Esophagus muscularis mucosa (tissue), 4 donors: ENCODE data around the gene PTPRT. TPM values are rescaled to one million over a fixed set of nuclear protein-coding genes. Genes with fewer than 3 reads are reported as not detected.

ENCODE experiments used
- DNase-seq: peaks from one replicate; pipeline ENCODE4 v3.0.0-alpha.2; 2017; ENCODE audit errors: extremely low spot score
- H3K27ac ChIP-seq, 4 donors: fragments of 200-600 bp; sonication (generic); replicated peaks in 1 of 4; 1 replicate in 3 of 4; 2 replicates in 1 of 4; pipeline ENCODE4 v1.5.1; 2016 to 2019; ENCODE audit warnings: mild to moderate bottlenecking in 1 of 4
- H3K27me3 ChIP-seq, 4 donors: fragments of 200-600 bp; sonication (generic); one replicate each; pipeline versions ENCODE4 v1.5.1 to v1.6.0; 2016 to 2019
- H3K36me3 ChIP-seq, 4 donors: fragments of 200-600 bp; sonication (generic); one replicate each; pipeline ENCODE4 v1.5.1; 2016 to 2019
- H3K4me1 ChIP-seq, 4 donors: fragments of 200-600 bp; sonication (generic); one replicate each; pipeline ENCODE4 v1.5.1; 2016 to 2019
- H3K4me3 ChIP-seq, 4 donors: fragments of 200-600 bp; sonication (generic); 1 replicate in 2 of 4; 2 replicates in 2 of 4; pipeline ENCODE4 v1.5.1; 2016 to 2019; ENCODE audit warnings: mild to moderate bottlenecking in 4 of 4, moderate library complexity in 1 of 4
- H3K9me3 ChIP-seq, 4 donors: fragments of 200-600 bp; sonication (generic); 1 replicate in 3 of 4; 2 replicates in 1 of 4; pipeline ENCODE4 v1.5.1; 2016 to 2019
- EP300 ChIP-seq: sonication (generic); formaldehyde crosslinking; IDR thresholded peaks from one replicate; pipeline ENCODE4 v1.6.1; 2017; ENCODE audit warnings: antibody characterized with exemption
- POLR2A ChIP-seq: fragments of 450-650 bp; IDR thresholded peaks from one replicate; pipeline ENCODE4 v1.6.1; 2017; ENCODE audit warnings: antibody characterized with exemption, moderate library complexity, mild to moderate bottlenecking, low read depth
- POLR2AphosphoS5 ChIP-seq, 2 donors: sonication (generic); formaldehyde crosslinking; IDR thresholded peaks; one replicate each; pipeline ENCODE4 v1.6.1; 2017; ENCODE audit warnings: antibody characterized with exemption in 2 of 2
- WGBS: methylation state at CpG from one replicate; pipeline ENCODE4 v1.1.5; 2018; 5-methylcytosine and 5-hydroxymethylcytosine counted together
- intact Hi-C: fragments of 100-400 bp; cut with DNase I; formaldehyde crosslinking; loops from one replicate; pipeline ENCODE4 v1.15.1; 2023
- total RNA-seq, 4 donors: library from RNA; depleted of rRNA; stranded (reverse); fragments of >200 nt; gene quantifications; one replicate each; pipeline versions ENCODE4 v1.1.0 to v1.2.1, GENCODE V29; 2016
- TF ChIP-seq, protein P1 (sequence below), 3 experiments: fragments of 200-600 bp in 2 of 3; fragments of 450-650 bp in 1 of 3; sonication (generic) in 2 of 3; IDR thresholded peaks; one replicate each; pipeline ENCODE4 v1.5.1; 2017 to 2019; ENCODE audit warnings: antibody characterized with exemption in 3 of 3, mild to moderate bottlenecking in 2 of 3, moderate library complexity in 1 of 3

The PTPRT gene
- total RNA-seq, 4 donors from 2014 or later, result 0.06 to 0.39 TPM; not detected in 2

GRCh38 chr20:42779216-42779615 lies 410.5 kb downstream of the PTPRT start:
- WGBS, result 83% methylated on average over 1 of the region's 1 CpG
- DNase-seq, result no peak
- Histone ChIP-seq H3K4me1 (no peaks in the 10 kb centered on the region), H3K27ac (no peak overlapping the region), H3K4me3 (no peak overlapping the region), H3K36me3 (no peaks in the 10 kb centered on the region), H3K9me3 (no peaks in the 10 kb centered on the region), H3K27me3 (peaks cover 0 to 7% (median 0%) of the 10 kb centered on the region in 4 donors)
- intact Hi-C loops, result no loop called here
- TF ChIP-seq, protein P1, sequence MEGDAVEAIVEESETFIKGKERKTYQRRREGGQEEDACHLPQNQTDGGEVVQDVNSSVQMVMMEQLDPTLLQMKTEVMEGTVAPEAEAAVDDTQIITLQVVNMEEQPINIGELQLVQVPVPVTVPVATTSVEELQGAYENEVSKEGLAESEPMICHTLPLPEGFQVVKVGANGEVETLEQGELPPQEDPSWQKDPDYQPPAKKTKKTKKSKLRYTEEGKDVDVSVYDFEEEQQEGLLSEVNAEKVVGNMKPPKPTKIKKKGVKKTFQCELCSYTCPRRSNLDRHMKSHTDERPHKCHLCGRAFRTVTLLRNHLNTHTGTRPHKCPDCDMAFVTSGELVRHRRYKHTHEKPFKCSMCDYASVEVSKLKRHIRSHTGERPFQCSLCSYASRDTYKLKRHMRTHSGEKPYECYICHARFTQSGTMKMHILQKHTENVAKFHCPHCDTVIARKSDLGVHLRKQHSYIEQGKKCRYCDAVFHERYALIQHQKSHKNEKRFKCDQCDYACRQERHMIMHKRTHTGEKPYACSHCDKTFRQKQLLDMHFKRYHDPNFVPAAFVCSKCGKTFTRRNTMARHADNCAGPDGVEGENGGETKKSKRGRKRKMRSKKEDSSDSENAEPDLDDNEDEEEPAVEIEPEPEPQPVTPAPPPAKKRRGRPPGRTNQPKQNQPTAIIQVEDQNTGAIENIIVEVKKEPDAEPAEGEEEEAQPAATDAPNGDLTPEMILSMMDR (IDR thresholded peaks at IDR 0.05), result no peak
- TF ChIP-seq POLR2A (no peak), EP300 (no peak), POLR2AphosphoS5 (IDR thresholded peaks at IDR 0.05) (no peak)

DNA sequence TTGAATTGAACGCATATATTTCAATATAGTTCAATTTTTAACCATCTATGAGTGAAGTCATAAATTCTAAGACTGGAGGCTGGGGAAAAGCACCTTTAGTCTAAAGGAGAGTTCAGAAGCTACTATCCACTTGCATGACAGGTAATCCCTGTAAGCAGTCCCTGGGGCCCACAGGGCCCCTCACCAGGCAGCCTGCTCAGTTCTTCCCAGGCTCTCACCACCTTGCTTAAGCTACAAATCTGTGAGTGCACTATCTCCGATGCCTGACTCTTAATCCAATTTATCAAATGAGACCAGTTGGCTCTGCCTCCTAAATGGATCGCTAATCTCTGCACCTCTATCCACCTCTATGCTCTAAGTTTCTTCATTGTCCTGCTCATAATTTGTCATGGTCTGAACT lies 413.8 kb downstream of the PTPRT start:
- Histone ChIP-seq H3K27me3 (peaks cover 0 to 18% (median 0%) of the 10 kb centered on the region in 4 donors), H3K4me3 (no peak overlapping the region), H3K27ac (no peak overlapping the region), H3K4me1 (no peaks in the 10 kb centered on the region), H3K36me3 (no peaks in the 10 kb centered on the region), H3K9me3 (no peaks in the 10 kb centered on the region)
- intact Hi-C loops, result no loop called here
- no peak for TF ChIP-seq POLR2A
- TF ChIP-seq, protein P1 (IDR thresholded peaks at IDR 0.05), result no peak
- 96% methylated on average over 3 of the region's 3 CpGs for WGBS
- DNase-seq, result no peak

GRCh38 chr20:42775037-42775436 lies 414.7 kb downstream of the PTPRT start:
- TF ChIP-seq POLR2AphosphoS5 (IDR thresholded peaks at IDR 0.05) (no peak), POLR2A (no peak), EP300 (no peak)
- TF ChIP-seq, protein P1 (IDR thresholded peaks at IDR 0.05), result no peak
- WGBS, result 86% methylated on average over 7 of the region's 7 CpGs
- no peaks in the 10 kb centered on the region for H3K4me1 ChIP-seq
- H3K27me3 ChIP-seq, result peaks cover 0 to 18% (median 0%) of the 10 kb centered on the region in 4 donors
- intact Hi-C loops, result no loop called here
- no peaks in the 10 kb centered on the region for H3K36me3 ChIP-seq
- H3K4me3 ChIP-seq, result no peak overlapping the region
- peaks cover 0 to 3% (median 0%) of the 10 kb centered on the region in 4 donors for H3K9me3 ChIP-seq
- DNase-seq, result no peak
- H3K27ac ChIP-seq, result no peak overlapping the region

DNA sequence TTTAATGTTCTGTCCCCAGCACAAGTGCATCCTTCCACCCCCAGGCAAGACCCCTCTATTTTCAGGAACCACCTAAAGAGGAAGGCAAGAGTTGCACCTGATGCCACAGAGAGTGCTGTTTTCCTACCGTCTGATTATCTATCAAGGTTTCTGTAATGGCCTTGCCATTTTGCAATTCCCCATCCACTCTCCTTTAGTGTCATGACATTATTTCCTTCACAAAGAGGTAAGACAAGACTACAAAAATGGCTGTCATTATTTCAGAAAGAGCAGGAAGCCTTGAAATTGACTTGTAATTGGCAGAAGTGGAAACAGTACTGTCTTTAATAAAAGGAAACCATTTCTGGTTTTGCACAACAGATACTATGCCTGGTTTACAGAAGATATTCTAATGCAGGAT lies 426.7 kb downstream of the PTPRT start:
- no peaks in the 10 kb centered on the region for H3K4me1 ChIP-seq
- H3K9me3 ChIP-seq, result peaks cover 0 to 11% (median 0%) of the 10 kb centered on the region in 4 donors
- intact Hi-C loops, result no loop called here
- H3K36me3 ChIP-seq, result no peaks in the 10 kb centered on the region
- no peak overlapping the region for H3K4me3 ChIP-seq
- H3K27me3 ChIP-seq, result no peaks in the 10 kb centered on the region
- DNase-seq, result no peak
- TF ChIP-seq POLR2AphosphoS5 (IDR thresholded peaks at IDR 0.05) (no peak), EP300 (no peak), POLR2A (no peak)
- TF ChIP-seq, protein P1 (IDR thresholded peaks at IDR 0.05), result no peak
- 90% methylated on average over 1 of the region's 1 CpG for WGBS
- no peak overlapping the region for H3K27ac ChIP-seq

GRCh38 chr20:42756991-42757390 lies 432.7 kb downstream of the PTPRT start:
- intact Hi-C loops, result no loop called here
- H3K4me3 ChIP-seq, result no peak overlapping the region
- H3K27ac ChIP-seq, result no peak overlapping the region
- TF ChIP-seq EP300 (no peak), POLR2A (no peak), POLR2AphosphoS5 (IDR thresholded peaks at IDR 0.05) (no peak)
- TF ChIP-seq, protein P1 (IDR thresholded peaks at IDR 0.05), result no peak
- no peaks in the 10 kb centered on the region for H3K4me1 ChIP-seq
- no peaks in the 10 kb centered on the region for H3K36me3 ChIP-seq
- no peak for DNase-seq
- H3K9me3 ChIP-seq, result no peaks in the 10 kb centered on the region
- no peaks in the 10 kb centered on the region for H3K27me3 ChIP-seq
- WGBS, result 77% methylated on average over 1 of the region's 1 CpG
